Kasumi-1 (cell line): Measurements from ENCODE around the gene LILRA5.
"Not testable (repeated sequence)": the region's sequence is repeated elsewhere in the genome, so short reads cannot be mapped to it uniquely, and the experiment has no call there.

Experiments used
- DNase-seq, 2 experiments: peaks; one replicate each; lab custom pipeline; 2025; lab: John Stamatoyannopoulos, UW

The LILRA5 gene

DNA sequence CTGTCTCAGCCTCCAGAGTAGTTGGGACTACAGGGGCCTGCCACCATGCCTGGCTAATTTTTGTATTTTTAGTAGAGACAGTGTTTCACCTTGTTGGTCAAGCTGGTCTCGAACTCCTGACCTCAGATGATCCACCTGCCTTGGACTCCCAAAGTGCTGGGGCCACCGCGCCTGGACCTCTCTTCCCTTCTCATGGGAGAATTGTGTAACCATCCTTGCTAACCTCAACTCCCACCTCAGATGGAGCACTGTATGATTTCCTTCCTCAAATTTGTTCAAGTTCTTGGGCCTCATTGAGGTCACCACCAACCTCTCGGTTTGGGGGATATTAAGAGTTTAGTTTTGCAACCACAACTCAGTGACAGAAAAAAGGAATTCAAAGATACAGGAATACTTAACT, 10.7 kb downstream of the LILRA5 start:
- DNase-seq = peak; percentile 87 to 88

DNA sequence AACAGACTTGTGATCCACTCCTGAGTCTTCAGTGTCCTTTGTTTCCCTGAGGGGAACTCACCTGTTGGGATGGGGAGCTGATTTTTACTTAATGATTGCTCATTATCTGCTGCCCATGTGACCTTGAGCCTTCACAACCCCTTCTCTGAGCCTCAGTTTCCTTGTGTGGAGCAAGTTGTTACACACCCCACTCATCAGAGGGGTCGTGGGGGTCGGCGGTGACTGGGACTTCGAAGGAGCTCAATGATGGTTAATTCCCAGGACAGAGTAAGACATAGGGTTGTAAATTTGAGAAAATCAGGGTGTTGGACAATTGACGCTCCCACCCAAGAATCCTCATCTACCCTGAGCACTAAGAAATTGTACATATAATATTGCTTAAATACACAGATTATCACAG, 13.5 kb downstream of the LILRA5 start:
- no peak for DNase-seq

DNA sequence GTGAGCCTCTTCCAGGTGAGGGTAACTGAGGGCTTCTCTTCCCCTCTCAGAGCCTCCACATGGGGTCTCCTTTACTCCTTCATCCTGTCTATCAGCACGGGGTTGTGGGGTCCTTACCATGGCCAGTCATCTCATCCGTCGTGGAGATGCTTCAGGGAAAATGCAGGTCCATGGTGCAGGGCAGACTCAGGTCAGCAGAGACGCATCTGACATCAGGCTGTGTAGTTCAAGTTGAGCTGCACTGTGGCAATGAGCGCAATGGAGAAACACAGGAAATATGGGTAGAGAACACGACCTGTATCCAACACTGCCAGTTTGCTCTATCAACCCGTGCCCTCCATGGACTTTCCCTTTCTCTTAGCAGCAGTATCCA, 13.9 kb downstream of the LILRA5 start:
- DNase-seq = no peak

GRCh38 chr19:54298357-54299125, 14.4 kb downstream of the LILRA5 start:
- DNase-seq = peak in 1 of 2 experiments; percentile 10

GRCh38 chr19:54297759-54298305, 15.1 kb downstream of the LILRA5 start:
- DNase-seq = peak; percentile 49 to 62

GRCh38 chr19:54294539-54294938, 18.4 kb downstream of the LILRA5 start:
- DNase-seq = no peak

DNA sequence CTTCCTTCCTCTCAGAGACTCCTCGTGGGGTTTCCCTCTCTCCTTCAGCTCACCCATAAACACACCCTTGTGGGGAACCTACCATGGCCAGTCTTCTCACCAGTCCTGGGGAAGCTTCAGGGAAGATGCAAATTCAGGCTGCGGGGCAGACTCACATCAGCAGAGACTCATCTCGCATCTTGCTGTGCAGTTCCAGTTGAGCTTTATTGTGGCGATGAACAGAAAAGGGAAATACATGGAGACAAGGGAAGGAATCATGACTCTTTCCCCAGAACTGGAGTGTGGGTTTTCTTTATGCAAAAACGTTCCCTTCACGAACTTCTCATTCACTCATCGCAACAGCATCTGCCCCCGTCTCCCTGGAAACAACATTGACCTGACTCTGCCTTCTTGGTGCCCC, 23.8 kb downstream of the LILRA5 start:
- DNase-seq = not testable (repeated sequence)

DNA sequence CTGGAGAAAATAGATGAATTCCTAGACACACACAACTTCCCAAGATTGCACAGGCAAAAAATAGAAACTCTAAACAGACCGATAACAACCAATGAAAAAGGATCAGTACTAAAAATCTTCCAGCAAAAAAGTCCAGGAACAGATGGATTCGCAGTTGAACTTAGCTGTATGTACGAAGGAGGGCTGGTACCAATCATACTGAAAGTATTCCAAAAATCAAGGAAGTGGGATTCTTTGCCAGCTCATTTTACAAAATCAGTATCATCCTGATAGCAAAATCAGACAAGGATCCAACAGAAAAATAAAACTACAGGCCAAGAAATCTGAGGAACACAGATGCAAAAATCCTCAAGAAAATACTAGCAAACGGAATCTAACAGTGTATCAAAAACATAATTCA, 25.5 kb downstream of the LILRA5 start:
- no peak for DNase-seq

DNA sequence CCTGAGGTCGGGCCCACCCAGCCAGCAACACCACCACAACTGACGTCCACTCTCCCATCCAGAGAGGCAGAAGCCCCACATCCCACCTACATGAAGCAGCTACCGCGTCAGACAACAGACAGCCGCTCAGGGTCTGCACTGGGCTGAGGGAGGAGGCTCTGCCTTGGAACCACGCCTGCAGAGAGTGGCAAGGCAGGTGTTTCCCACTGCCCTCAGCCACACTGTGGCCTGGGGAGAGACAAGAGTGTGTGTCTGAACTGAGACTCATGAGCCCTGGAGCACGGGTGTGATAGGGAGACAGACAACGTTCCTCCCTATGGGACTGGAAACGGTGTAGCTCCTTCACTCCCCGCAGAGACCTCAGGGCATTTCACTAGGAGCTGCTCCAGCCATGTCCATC, 26.7 kb downstream of the LILRA5 start:
- not testable (repeated sequence) for DNase-seq

GRCh38 chr19:54285427-54286056, 27.4 kb downstream of the LILRA5 start:
- DNase-seq = not testable (repeated sequence)

- DNase-seq = peak; percentile 15 to 23
Measured at GRCh38 chr19:54282686-54283470, 30.1 kb downstream of the LILRA5 start.

GRCh38 chr19:54281729-54282075, 31.3 kb downstream of the LILRA5 start:
- DNase-seq = not testable (repeated sequence)

- peak; percentile 74 to 76 for DNase-seq
Measured at GRCh38 chr19:54281007-54281728, 31.8 kb downstream of the LILRA5 start, which contains the start of gene LILRB2. LILRB2 (minus strand) TSS chr19:54281110; CDS start chr19:54280496, 614 bp downstream.

DNA sequence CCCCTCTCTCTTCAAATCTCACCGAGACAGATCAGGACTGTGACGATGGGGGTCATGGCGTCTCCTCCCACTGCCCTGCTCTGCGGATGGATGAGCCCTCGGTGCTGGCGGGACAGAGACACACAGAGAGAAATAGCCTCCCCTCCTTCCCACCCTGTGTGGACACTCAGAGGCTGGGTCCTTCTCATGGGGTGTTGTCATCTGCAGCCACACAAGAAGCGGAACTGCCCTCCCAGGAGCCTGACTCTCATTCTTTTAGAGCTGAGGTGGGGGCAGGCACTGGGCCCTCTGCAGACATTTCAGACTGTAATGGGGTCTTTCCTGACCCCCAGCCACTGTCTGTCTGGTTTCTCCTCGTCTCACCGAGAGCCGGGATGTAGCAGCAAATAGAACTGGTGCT, 32.5 kb downstream of the LILRA5 start:
- not testable (repeated sequence) for DNase-seq

DNA sequence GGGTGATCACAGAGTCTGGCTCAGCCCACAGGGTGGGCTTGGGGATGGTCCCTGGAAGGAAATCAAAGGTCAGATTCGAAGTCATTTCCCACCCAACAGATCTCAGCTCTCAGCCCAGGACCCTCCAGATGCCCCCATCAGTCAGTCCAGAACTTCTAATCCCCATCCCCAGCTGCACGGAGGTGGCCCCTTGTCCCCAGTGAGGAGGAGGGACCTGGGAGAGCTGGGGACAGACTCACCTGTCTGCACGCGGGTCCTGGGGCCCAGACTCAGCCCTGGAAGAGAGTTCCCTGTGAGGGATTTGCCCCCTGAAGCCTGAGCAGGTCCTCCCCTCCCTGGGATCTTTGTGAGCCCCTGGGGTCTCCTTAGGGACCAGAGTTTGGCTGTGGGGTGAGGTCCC, 32.9 kb downstream of the LILRA5 start:
- DNase-seq = not testable (repeated sequence)

DNA sequence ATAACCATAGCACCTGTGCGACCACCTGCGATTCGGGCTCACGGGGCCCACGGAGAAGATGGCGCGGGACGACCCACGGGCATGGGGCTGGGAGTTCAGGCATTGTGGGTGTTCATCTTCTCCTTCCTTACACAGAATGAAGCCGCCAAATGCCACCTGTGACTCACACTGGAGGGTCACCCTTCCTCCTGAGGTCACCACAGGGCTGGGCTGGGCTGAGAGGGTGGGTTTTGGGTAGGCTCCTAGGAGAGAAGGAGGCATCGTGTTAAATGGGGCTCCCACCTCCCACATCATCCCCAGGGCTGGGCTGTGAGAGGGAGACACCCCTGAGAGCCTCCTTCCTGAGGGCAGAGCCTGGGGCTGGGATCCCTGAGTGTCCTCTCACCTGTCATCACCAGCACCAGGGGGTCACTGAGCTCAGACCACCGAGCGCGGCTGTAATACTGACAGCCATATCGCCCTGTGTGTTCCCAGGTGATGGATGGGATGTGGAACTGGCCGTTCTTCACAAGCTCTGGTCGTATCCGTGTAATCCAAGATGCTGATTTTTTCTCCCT, 33.5 kb downstream of the LILRA5 start:
- no peak for DNase-seq

GRCh38 chr19:54278571-54279195, 34.3 kb downstream of the LILRA5 start:
- not testable (repeated sequence) for DNase-seq

DNA sequence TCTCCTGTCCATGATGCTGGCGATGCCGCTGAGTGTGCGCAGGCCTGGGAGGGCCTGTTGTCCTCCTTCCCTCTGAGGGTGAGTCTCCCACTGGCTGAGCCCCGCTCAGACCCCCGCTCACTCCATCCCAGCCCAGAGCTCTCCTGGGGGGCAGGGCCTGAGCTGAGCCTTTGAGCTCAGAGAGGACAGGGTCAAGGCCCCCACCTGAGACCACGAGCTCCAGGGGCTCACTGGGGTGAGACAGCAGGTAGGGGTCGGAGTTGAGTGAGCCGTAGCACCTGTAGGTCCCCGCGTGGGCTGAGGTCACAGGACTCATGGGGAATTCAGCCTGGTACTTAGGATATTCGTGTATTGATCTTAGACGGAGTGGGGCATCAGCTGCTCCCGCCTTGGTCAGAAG, 34.9 kb downstream of the LILRA5 start:
- DNase-seq = not testable (repeated sequence)

DNA sequence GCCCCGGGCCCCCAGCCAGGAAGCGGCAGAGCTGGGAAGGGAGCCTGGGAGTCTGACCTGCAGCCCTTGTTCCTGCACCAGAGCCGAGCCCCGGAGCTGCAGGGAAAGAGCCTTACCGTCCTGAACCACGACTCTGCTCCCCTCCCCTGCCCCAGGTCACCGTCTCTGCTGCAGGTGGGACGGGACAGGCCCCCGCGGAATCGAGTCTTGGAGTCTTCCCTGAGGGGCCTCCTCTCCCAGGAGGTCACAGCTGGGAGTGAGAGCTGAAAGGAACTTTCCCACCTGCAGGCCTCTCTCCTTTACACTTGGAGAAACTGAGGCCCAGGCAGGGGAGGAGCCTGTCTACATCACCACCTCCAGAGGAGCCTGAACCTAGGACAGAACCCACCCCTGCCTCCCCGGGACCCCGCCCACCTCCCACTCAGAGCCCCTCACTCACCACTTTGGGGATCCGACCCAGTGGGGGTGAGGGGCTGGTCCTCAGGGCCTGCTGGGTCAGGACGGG, 35.8 kb downstream of the LILRA5 start:
- DNase-seq = not testable (repeated sequence)

- no peak for DNase-seq
Measured at GRCh38 chr19:54275951-54276350, 37.0 kb downstream of the LILRA5 start.

- not testable (repeated sequence) for DNase-seq
Measured at GRCh38 chr19:54274516-54274915, 38.5 kb downstream of the LILRA5 start.
